BJ (cell line): ENCODE results near the gene MYH7. TPM values are rescaled to one million over a fixed set of nuclear protein-coding genes. Genes with fewer than 3 reads are reported as not detected.

ENCODE experiments used
- CTCF ChIA-PET: fragments of 350-600 bp; formaldehyde crosslinking; extraction: SDS; loops from one replicate; lab custom pipeline; 2021; ENCODE audit warnings: antibody characterized with exemption, inconsistent platforms; lab: Yijun Ruan, JAX
- POLR2A ChIA-PET: fragments of 300-600 bp; sonication (Branson Sonifier 250); formaldehyde crosslinking; extraction: SDS; loops from one replicate; lab custom pipeline; 2021; ENCODE audit warnings: antibody characterized with exemption; lab: Charles Lee
- DNase-seq: peaks from one replicate; pipeline ENCODE4 v3.0.0-alpha.2; 2011; ENCODE audit warnings: low read depth
- H3K27me3 ChIP-seq: 2 replicates; pipeline ENCODE4 v1.6.0; 2011; ENCODE audit warnings: low read length; ENCODE audit not compliant: control insufficient read depth, insufficient read depth
- H3K36me3 ChIP-seq: 2 replicates; pipeline ENCODE4 v1.5.1; 2011; ENCODE audit warnings: low read length; ENCODE audit not compliant: control insufficient read depth, insufficient read depth
- H3K4me3 ChIP-seq: 2 replicates; pipeline ENCODE4 v1.5.1; 2011; ENCODE audit warnings: low read depth, mild to moderate bottlenecking, control low read depth, low read length
- CTCF ChIP-seq: IDR thresholded peaks from 2 replicates; pipeline ENCODE4 v1.5.1; 2011; ENCODE audit warnings: low read depth, mild to moderate bottlenecking, control low read depth, inconsistent platforms, low read length, moderate library complexity; ENCODE audit not compliant: insufficient read depth
- polyA plus RNA-seq: library from polyadenylated mRNA; depleted of rRNA; stranded (reverse); fragments of >200 nt; gene quantifications from 2 replicates; pipeline ENCODE4 v1.2.3, GENCODE V29; 2011

Gene MYH7
- polyA plus RNA-seq, 1 experiment = not detected

GRCh38 chr14:23370221-23370620 lies 65.2 kb downstream of the MYH7 start:
- H3K36me3 ChIP-seq = no peaks in the 10 kb centered on the region
- H3K4me3 ChIP-seq = no peak overlapping the region
- POLR2A ChIA-PET = no interaction called here
- CTCF ChIA-PET = interaction anchor here (0.6 to 4.5 kb wide), 4 partner anchors 9 to 29 kb away, joined by 3 to 41 read pairs (median 3); no protein-coding TSS in a partner anchor
- H3K27me3 ChIP-seq = peaks cover 12% of the 10 kb centered on the region
- DNase-seq = no peak
- no peak for TF ChIP-seq CTCF

- ChIA-PET POLR2A (no interaction called here), CTCF (interaction anchor here (0.7 to 1.3 kb wide), 2 partner anchors 10 to 72 kb away, joined by 3 read pairs; partner anchors contain the start of gene CMTM5)
- no peak for TF ChIP-seq CTCF
- Histone ChIP-seq H3K4me3 (peak overlapping the region; percentile 37), H3K27me3 (peaks cover 18% of the 10 kb centered on the region), H3K36me3 (no peaks in the 10 kb centered on the region)
- DNase-seq = no peak
These were observed 69.0 kb downstream of the MYH7 start for GRCh38 chr14:23366426-23366921.

GRCh38 chr14:23365732-23366425 lies 69.6 kb downstream of the MYH7 start:
- Histone ChIP-seq H3K4me3 (peak overlapping the region; percentile 37), H3K36me3 (no peaks in the 10 kb centered on the region), H3K27me3 (peaks cover 17% of the 10 kb centered on the region)
- DNase-seq = no peak
- ChIA-PET CTCF (interaction anchor here (0.7 to 1.6 kb wide), 2 partner anchors 14 to 71 kb away, joined by 3 to 7 read pairs; no protein-coding TSS in a partner anchor), POLR2A (no interaction called here)
- no peak for TF ChIP-seq CTCF

- no peak for DNase-seq
- Histone ChIP-seq H3K27me3 (peaks cover 12% of the 10 kb centered on the region), H3K36me3 (no peaks in the 10 kb centered on the region; the same call in 1 of the 2 replicates), H3K4me3 (peak within 1 kb of the TSS; percentile 37)
- CTCF ChIA-PET = interaction anchor here (1.6 kb wide), 1 partner anchor 15 kb away, joined by 7 read pairs; no protein-coding TSS in a partner anchor
- TF ChIP-seq CTCF = no peak
- POLR2A ChIA-PET = no interaction called here
These were observed 70.3 kb downstream of the MYH7 start, which contains the start of gene EFS for GRCh38 chr14:23365036-23365731. Gene EFS, minus strand, starts transcription at chr14:23365172. Its CDS starts 147 bp downstream, at chr14:23365025.
